Measurements from ENCODE around the gene KATNB1.

Gene KATNB1

DNA sequence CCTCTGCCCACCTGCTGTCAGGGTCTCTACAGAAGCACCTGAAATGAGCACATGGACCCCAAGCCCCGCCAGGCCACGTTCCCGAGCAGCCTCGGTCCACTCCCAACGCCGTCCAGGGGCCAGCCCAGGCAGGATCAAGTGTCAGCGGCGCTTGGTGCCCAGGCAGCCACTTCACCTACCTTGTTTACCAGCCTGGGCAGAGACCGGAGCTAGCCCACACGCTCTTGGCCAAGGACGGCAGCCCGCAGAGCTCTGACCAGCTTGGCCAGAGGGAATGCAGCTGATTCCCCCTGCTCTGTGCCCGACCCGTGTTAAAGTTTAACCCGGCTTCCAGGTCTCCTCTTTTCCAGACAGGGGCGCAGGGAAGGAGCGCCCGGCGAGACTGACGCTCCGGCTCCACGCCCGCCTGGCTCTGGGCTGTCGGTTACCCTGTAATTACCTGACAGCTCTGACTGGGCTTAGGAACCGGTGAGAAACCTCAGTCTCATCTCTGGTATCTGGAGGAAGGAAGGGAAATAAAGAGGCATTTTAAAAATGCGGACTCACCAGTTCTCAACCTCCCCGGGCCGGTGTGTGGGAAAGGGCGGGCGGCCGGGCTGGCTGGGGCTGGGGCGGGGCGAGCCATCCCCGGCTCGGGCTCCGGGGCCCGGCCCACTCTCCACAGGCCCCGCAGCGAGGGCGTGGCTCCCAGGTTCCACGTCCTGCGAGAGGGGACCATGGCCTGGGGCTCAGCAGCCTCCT lies 62.1 kb downstream of the KATNB1 start:
- DNase-seq = no peak

DNA sequence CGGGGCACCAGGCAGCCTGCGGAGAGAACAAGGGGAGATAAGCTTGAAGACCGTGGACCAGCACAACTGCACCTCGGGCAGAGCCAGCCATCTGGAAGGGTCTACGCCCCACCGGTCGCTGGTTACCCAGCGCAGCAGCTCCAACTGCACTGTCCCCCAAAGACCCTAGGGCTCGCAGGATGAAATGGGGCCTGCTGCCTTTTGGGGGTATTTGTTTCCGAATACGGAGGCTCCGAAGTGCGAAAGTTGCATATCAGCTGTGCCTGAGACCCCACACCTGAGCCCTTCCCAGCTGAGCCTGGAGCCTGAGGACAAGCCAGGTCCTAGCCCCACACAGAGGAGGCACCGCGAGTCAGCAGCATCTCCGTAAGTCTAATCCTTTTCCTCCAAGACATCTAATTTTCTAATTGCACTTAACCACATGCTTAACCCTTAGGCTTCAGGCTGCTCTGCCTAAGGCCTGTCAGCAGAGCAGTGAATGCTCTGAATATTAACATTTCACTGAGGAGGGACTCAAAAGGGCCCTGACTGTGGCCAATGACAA lies 62.8 kb downstream of the KATNB1 start:
- DNase-seq = no peak

DNA sequence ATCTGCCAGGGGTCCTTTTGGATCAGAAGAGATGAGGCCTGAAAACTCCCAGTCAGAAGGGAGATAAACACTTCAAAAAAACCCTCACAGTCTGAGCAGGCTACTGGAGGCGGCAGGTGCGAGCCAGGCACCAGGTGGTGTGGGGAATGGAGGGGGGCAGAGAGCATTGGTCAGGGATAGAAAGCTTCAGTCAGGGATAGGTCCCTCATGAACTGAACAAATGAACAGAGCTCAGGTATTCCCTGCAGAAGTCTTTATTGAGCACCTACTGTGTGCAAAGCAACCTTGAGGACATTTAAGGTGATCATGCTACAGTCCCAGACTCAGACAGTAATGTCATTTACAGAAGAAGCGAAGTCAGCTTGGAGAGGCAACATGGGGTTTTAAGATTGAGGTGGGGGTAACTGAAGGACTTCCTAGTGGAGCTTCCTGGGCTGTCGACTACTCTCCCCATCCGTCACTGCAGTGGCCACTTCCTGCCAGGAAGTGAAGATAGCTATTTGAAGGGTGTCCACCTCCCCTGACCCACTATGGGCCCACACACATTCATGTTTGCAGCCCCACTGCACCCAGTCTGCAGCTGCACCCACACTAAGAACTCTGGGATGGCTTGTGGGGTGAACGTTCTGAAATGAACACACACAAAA lies 63.5 kb downstream of the KATNB1 start:
- no peak for DNase-seq

DNA sequence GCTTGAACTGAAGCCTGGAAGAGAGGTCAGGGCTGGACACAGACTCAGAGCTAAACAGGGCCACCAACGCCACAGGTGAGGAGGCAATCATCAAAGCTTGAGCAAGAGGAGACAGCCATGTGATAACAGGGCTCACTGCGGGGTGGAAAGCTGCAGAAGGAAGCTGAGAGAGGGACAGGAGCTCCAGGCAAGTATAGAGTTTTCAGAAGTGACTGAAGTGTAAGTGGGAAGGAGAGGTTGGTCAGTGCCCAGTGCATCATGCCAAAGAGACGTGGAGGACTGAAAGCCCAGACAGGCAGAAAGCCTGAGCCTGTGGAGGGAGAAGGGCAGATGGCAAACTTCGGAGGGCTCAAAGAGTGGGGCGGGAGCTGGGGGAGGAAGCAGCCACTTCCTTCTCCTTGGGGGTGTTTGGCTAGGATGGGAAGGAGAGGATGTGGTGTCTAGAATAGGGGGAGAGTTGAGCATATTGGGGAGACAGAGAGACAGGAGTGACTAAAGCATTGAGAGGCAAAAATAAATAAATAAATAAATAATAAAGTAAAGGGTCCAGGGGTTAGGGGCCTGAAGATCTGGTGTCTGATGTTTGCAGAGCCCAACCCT lies 64.1 kb downstream of the KATNB1 start:
- peak; percentile 49 for DNase-seq

DNA sequence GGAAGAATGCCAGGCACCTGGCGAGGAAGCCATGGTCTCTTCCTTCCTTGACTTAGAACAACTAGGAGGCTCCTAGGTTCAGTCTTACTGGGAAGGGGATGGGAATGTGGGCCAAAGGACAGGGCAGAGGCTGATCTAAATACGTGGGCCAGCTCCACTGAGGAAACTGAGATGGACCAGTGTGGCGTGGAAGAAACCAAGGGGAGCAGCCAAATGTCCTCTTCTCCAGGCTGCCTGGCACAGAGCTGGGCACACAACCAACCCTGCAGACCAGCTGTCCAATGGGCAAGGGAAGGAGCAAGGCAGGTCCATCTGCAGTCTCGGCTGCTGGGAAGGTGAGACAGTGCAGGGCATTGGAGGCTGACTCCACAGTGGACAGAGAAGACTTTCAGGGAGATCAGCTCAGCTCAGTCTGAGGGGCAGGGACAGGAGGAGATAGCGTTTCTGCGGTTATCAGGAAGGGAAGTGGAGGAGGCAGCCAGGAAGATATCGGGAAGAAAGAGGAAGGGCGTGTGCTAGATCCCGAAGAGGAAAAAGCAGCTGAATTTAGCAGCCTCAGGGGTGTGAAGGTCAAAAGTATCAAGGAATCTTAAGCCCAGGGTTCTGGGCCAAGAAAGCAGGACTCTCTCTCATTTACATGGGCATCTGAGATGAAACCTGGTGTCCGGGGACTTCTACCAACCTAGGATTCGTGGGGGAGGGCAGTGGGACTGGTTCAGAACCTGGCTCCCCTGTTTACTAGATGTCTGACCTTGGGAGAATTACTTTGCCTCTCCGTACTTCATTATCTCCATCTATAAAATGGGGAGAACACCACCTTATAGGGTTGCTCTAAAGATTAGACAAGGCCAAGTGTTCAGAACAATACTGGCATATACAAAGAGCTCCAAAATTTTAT lies 64.9 kb downstream of the KATNB1 start:
- no peak for DNase-seq

DNA sequence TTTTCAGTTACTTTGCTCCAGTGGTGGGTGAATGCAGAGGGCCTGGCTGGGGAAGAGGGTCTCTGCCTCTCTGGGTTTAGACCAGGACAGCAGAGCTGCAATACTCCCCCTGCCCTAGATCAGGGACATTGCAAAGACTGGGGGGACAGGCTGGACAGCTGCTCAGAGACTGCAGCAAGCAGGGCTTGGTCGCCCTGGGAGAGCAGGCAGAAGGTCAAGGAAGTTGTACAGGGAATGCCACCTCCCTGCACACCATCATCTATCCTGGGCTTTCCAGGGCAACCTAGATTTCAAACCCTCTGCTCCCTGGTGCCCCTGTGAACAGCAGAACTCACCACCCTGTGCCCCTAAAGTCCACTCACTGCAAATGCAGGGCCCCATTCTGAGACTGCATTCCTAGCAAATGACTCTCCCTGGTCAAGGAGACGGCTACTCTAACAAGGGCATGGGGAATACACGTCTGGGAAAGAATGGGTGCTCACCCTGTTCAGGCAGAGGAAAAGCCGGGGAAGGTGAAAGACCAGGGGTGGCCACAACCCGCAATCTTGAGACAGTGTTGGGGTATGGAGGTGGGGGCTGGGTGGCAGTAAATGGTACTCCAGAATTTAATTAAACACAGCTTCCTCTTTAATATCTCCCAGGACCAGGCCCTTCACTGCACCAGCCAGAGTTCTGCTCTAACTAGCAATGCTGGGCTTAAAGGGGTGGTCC lies 65.7 kb downstream of the KATNB1 start:
- DNase-seq = no peak

DNA sequence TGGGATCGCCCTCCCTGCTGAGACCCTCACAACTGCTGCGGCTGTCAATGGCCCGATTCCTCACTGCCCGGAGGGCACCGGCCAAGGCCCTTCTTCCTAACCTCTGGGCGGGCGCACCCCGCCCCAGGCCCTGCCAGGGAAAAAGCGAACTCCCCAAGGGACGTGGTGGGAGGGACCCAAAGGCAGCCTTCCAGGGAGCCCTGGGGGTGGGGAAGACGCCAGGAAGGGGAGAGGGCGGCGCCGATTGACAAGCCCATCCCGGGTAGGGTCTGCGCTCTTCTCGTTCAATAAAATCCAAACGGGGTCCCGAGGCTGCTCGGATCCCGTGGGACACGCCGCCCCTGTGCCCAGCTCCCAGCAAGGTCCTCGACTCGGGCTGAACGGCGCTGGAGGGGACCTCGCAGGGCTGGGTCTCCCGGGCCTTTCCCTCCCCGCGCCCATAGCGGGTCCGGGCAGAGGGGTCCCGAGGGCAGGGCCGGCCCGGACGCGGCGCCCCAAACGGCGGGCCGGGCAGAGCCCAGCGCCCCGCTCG lies 66.3 kb downstream of the KATNB1 start:
- no peak for DNase-seq

DNA sequence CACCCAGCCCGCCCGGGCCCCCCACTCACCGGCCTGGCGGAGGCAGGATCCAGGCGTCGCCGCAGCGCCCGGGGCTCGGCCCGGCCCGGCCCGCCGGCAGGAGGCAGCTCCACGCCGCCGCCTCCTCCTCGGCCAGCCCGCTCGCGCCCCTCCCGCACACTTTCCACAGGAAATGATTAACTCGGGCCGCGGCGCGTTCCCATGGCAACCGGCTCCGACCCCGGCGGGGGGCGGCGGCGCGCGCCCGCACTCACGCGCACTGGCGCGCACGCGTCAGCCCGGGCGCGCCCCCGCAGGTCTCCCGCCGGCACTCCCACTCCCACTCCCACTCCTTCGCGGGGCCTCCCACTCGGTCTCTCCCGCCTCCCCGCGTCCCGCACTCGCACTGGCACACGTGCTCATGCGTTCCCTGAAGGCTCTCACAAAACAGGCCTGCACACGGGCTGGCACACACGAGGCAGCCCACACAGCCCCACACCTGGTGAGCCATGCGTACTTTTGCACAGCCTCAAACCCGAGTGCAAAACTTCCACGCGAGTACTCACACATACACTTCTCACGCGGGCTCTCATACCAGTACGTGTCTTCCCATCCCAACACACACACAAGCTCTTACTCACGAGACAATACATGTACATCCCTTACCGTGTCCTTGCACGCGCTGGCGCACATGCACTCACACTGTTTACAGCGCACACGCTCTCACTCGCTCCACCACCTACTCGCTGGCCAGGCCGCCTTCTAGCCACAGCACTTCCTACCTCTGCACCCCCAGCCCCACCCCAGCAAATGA lies 67.0 kb downstream of the KATNB1 start, which contains the start of gene KIFC3:
KIFC3 (minus strand) TSS at position 151 of the 793 bp plus-strand sequence. CDS start 4,248 bp downstream, outside the sequence.
- peak; percentile 46 for DNase-seq

DNA sequence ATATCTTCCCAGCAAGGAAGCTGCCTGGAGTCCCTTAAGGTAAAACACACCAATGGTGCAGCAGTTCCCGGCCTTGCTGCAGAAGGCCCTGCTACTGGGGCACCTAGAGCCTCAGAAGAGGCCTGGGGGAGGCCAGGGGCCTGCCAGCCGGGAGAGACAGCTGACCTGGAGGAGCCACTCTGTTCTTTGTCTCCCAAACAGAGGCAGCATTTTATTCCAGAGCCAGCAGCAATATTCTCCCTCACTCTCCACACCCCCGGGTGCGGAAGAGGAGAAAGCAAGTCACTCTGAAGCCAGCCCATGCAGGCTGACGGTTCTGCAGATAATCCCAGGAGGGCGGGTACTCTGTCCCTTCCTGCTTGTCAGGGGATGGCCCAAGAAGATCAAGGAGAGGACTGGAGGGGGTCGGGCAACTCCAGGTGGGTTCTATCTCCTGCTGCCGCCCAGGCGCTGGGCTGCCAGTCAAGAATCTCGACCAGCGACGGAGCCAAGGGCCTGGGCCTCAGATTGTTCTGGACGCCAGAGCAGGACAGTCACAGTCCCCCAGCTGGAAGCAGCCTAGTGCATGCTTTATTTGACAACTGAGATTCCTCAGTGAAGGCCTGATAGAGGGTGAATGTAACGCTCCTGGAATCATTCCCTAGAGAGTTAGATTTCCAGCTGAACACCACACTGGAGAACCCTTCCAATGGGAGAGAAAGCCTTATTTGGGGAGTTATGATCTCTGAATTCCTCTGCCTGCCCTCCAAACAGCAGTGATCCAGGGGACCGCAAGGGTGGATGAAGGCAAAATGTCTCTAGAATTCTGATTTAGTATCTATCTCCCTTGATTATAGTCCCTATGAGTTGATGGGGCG lies 67.8 kb downstream of the KATNB1 start:
- DNase-seq = no peak

DNA sequence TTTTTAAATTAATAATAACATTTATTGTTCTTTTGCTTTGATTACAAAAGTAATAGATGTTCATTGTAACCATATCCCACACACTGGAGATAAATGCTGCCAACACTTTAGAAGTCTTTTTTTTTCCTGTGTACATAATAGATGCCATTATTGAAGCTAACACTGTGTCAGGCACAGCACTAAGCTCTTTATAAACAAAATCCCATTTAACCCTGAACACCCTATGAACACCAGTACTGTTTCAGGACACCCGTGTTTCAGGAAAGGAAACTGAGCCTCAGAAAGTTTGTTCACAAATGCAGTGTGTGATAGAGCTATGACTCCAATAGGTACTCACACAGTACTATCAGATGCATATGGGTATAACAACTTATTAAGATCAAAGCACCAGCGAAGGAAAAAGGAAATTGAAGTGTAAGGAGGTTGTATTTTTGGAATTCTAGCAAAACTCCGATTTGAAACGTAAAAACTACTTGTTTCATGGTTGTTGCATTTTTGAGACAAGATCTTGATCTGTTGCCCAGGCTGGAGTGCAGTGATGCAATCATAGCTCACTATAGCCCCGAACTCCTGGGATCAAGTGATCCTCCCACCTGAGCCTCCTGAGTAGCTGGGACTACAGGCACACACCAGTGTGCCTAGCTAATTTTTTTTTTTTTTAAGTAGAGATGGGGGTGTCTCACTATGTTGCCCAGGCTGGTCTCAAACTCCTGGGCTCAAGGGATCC lies 68.7 kb downstream of the KATNB1 start:
- DNase-seq = no peak

DNA sequence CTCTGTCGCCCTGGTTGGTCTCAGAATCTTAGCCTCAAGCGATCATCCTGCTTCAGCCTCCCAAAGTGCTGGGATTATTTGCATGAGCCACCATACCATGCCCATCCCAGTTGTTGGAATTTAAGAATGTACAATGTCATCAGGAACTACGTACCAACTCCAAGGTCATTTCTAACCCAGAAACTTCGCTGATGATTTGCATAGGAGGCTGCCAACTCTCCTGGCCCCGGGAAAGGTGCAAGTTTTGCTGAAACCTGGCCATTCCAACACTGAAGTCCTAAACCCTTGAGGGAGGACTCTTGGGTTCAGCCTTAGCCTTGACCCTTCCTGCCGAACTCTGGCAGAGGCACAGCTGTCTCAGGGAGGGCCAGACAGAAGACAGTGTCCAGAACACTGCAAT lies 69.6 kb downstream of the KATNB1 start:
- DNase-seq = no peak
